DLD1 (cell line): ENCODE results near the gene PSTPIP2.
"Not testable (repeated sequence)": the region's sequence is repeated elsewhere in the genome, so short reads cannot be mapped to it uniquely, and the experiment has no call there.

Experiments
- in situ Hi-C: cut with HindIII; loops from 2 replicates; pipeline ENCODE4 v1.10.0; 2017; ENCODE audit warnings: low sequenced_read_pairs

The PSTPIP2 gene

DNA sequence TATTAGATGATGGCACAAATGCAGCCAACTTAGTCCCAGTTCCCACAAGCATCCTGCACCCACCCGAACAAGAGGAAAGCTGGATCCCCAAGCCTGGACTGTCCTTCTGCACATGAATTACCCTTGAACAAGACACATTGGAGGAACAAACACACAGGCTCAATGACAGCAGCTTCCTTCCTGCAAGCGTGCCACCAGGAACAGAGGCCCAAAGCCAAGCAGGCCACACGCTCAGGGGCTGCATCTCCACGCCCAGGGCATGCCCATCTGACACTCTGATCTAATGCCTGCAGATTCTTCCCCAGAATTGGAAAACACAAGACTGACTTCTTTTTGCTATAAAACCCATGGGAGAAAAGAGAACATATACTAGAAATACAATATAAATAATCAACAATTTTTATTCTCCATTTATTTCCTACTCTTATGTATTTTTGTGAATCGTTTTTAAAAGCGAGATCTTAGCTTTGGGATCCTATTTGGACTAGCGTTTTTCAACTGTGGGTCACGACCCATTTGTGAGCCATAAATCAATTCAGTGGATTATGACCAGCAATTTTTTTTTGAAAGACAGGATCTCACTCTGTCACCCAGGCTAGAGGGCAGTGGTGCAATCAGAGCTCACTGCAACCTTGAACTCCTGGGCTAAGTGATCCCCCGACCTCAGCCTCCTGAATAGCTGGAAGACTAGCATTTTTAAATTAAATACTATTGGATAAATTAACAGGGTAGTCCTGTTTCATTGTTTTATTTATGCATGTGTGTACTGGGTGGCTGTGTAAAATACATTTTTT, 34.4 kb downstream of the PSTPIP2 start:
- in situ Hi-C loops: no loop called here

DNA sequence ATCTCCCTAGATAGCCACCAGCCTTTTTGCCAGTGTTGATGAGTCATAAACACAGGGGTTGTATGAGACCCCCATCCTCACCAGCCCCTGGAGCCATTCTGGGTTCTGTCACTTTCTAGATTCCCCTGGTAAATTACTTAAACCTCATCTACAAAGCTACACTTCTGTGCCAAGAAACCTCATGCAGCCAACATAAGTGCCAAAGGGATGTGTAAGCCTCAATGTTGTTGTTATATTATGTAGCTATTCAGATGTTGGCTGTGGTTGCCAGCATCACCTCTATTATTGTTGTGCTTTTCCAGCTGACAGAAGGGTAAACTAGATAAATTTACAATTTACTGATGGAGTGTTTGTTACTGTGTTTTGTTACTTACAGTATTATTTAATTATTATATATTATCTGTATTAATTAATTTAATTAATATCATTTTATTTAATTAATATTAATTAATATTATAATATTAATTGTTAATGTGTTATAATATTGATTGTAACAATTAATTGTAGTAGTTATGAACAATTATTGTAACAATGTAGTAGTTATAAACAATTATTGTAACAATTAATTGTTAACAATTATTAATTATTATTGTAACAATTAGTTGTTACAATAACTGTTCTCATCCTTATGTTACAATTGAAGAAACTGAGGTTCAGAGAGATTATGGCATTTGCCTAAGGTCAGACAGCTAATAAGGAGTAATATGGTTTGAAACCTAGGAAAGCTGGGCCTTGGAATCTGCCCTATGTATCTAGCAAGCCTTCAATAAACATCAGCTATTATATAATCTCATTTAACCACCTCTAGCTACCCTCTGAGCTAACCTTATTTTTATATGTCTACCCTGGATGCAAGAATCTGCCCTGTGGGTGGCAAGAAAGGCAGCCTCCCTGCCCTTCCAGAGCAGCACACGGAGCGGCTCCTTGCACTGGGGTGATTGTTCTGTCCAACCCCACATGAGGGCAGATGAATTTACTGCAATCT, 36.1 kb downstream of the PSTPIP2 start:
- in situ Hi-C loops: no loop called here

DNA sequence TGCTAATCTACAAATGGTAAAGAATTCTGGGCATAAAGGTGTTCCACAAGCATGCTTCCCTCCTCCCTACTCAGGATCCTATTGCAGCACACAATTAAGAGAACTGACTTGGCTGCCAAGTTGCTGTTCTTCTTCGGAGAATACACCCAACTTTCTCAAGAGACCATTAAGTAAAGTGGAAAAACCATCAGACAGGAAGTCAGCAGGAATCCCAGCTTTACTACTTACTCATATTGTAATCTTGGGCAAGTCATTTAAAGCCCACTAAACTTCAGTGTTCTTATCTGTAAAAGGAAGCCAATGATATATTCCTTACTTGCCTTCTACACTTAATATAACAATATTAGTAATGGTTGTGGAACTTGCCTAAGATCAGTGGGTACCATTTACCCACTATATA, 37.8 kb downstream of the PSTPIP2 start:
- in situ Hi-C loops: no loop called here

DNA sequence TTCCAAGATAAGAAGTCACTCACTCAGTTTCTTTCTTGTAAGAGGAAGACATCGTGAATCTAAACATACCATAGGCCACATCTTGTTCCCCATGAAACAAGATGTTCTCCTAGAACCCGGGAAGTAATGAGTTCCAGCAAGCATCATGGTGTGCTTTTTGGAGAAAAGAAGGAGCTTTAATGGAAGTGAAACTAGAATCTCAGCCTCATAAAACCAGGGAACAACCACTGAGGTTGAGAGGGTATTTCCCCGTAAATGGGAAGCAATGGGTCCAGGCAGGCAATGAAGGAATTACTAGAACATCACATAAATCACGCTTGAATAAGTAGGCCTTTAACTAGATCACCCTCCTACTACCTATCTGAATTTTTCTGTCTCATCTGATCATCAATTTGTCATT, 40.3 kb downstream of the PSTPIP2 start:
- in situ Hi-C loops: no loop called here

DNA sequence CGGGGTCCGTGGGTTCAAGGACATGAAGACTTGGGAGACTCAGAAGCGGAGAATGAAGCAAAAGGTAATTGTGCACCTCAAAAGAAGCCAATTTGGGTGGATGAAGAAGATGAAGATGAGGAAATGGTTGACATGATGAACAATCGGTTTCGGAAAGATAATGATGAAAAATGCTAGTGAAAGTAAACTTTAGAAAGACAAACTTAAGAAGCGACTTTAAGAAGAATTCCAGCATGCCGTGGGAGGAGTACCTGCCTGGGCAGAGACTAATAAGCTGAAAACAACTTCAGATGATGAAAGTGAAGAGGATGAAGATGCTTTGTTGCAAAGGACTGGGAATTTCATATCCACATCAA, 43.5 kb downstream of the PSTPIP2 start:
- in situ Hi-C loops: no loop called here

DNA sequence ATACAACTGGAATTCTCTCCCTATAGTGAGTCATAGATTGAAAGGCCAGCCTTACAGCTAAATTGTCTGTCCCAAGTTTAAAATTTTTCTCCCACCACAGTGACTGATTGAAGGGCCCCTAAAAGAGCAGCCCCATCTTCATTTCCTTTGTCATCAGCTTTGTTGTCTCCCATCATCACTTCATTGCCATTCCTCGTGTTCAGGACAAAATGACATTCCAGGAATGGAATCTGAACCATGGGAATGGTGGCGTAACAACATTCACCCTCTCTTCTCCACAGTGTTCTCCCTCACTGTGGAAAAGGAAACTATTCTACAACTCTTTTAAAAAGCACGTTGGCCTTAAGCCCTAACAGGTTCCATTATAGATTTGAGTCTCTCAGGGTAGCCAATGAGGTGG, 52.1 kb downstream of the PSTPIP2 start:
- in situ Hi-C loops: loop anchor here (5.0 kb wide), 1 partner anchor 58 kb away; no protein-coding TSS in a partner anchor

DNA sequence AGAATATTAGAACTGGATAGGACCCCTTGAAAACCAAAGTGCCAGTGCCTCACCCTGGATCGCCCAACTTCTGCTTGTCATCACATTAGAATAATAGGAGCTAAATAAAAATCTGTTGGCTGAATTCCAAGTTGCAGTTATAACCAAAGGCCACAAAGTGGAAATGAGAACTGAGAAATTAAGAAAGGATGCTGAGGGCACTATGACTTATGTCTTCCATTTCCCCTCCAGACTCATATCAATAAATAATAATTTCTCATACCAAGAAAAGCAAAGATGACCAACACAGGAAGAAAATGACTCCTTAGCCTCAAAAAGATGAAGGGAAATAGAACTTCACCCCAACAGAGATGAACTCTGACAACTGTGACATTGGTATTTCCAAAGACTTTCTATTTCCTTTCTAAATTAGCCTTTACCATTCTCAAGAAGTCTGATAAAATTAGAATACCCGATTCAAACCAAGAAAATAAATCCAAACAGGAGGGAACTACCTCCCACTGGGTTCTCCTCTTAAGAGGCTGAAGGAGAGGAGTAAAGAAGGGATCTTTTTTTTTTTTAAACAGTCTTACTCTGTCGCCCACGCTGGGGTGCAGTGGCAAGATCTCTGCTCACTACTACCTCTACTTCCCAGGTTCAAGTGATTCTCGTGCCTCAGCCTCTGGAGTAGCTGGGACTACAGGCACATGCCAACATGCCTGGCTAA, 58.4 kb downstream of the PSTPIP2 start:
- in situ Hi-C loops: no loop called here

DNA sequence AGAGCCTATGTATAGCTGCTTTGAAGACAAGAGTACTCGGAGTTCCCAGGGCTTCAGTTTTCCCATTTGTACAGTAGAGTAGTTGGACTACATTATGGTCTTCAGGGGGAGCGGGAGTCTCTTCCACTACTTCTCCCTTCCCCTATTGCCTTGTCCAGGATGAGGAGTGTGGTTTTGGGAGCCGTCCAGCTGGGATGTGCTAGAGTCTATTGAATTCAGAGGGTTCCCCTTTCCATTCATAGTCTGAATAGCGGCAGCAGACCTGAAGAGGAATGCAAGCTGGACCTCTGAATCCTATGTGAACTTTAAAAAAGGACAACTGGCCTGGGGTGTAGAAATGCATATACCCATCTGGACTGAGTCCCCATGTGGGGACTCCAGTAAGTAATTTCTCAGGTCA, 61.4 kb downstream of the PSTPIP2 start:
- in situ Hi-C loops: no loop called here

DNA sequence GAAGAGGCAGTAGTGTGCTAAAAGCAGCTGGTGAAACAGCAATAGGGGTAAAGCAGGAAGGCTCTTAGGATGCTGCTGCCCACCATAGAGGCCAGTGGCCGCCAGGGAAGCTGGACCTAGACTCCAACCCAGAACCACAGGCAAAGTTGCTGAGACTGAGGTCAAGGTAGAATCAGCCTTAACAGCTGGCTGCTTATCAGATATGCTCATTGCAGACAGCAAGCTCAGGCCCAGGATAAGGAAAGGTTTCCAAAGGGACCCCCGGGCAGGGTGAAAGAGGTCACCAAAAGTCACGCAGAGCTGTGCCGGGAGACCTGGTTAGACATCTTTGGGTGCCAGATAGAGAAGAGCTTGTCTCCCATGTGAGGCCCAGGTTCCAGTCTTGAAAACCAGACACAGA, 62.0 kb downstream of the PSTPIP2 start:
- in situ Hi-C loops: no loop called here

DNA sequence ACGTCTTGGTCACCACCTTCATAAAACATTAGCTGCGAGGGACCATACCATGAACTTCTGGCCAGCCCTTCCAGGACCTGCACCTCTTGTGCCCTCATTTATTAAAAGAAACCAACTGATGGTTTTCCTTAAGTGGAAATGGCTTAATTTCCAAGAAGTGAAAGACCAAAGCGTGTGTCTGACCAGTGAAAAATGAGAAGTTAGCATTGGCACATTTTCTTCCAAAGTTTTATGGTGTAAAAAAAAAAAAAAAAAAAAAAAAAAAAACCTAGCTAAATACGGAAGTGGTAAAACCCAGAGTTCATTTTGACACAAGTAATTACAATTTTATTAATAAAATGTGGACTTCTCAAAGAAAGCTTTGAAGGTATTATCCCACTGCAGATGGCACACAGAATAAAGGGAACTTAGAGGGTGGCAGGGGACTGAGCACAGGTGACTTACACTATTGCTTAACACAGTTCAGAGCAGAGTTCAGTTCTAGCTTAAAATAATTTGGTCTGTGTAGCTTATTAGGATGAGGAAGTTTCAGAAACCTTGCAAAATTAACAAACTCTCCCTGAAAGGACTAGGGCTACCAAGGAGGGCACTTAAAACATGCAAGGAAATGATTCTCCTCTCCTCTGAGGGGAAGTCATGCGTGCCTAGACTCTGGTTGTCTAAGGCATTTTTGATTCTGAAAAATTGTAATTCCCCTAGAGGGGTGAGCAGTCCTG, 62.8 kb downstream of the PSTPIP2 start:
- in situ Hi-C loops: no loop called here

DNA sequence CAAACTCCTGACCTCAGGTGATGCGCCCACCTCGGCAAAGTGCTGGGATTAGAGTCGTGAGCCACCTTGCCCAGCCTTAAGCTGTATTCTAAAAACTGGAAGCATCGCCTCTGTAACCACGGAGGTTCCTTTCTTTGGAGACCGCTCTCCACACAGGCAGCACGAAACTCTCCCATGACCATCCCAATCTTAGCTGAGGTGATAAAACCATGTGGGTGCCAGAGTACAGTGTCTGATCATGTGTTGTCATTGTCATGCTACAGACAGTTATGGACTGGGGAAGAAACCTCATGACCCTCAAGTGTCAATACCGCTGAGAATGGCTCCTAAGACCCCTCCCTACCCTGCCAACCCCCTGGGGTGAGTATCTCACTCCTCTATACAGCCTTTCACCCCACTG, 63.5 kb downstream of the PSTPIP2 start:
- in situ Hi-C loops: no loop called here

DNA sequence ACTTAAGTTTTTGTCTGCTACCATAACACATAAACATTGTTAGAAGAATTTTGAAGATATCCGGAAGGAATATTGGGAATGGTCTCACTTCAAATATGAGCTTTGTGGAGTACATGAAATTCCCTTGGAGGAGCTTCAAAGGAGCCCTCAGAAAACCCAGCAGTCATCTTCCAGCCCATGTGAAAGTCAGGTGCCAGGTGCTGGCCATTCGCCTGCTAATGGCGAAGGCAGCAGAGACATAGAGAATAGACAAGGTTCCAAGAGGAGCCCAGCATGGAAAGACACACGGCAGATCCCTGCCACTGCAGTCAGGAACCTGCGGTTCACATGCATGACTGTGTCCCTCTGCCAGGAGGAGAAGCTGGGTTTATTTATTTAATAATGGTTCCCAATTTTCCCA, 64.9 kb downstream of the PSTPIP2 start:
- in situ Hi-C loops: no loop called here

DNA sequence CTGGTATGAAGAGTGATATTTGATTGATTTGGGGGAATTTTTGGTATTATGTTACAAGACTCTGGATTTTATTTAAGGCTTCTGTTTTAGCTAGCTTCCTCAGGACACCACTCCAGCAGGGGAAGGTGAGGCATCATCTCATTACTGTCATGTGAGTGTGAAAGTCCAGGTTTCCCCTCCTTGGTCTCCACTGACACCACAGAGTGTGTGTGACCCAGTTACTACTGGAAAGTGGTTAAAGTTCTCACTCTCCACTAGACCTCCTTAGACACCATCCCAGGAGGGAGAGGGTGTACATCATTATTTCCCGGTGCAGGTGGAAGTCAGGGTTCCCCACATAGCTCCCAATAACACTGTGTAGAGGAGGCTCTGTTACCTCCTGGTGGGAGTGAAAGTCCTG, 69.1 kb downstream of the PSTPIP2 start:
- in situ Hi-C loops: no loop called here

DNA sequence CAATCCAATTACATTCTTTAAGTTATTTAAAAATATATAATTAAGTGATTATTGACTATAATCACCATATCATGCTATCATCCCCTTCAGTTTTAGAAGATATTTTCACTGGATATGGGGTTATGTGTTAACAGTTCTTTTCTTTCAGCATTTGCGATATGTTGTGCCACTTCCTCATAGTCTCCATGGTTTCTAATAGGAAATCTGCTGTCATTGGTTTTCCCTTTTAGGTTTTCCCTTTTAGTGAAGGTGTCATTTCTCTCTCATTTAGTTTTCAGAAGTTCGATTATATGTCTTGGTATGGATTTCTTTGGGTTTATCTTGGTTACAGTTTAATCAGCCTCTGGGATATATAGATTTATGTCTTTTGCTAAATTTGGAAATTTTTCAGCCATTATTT, 70.2 kb downstream of the PSTPIP2 start:
- in situ Hi-C loops: no loop called here

DNA sequence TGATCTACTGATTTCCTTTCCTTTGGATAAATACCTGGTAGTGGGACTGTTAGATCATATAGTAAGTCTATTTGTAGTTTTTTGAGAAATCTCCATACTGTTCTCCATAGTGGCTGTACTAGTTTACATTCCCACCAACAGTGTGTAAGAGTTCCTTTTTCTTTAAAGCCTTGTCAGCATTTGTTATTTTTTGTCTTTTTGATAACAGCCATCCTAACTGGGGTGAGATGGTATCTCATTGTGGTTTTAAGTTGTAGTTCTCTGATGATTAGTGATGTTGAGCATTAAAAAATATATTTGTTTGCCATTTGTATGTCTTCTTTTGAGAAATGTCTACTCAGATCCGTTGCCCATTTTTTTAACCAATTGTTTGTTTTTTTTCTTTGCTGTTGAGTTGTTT, 71.0 kb downstream of the PSTPIP2 start:
- in situ Hi-C loops: no loop called here

DNA sequence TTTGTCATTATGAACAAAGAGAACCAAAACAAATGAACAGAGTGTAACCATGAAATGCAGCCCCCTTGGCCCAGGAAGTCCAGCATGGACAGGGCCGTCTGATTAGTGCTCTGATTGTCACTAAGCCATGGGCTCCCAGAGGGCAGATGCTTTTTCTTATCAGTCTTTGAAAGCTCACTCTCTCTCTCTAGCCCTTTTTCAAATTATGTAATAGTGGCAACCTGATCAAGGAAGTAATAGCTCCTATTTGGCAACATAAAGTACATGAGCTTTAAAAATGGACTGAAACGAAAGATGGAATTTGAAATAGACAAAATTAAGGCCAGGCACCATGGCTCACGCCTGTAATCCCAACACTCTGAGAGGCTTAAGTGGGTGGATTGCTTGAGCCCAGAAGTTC, 72.5 kb downstream of the PSTPIP2 start:
- in situ Hi-C loops: no loop called here

DNA sequence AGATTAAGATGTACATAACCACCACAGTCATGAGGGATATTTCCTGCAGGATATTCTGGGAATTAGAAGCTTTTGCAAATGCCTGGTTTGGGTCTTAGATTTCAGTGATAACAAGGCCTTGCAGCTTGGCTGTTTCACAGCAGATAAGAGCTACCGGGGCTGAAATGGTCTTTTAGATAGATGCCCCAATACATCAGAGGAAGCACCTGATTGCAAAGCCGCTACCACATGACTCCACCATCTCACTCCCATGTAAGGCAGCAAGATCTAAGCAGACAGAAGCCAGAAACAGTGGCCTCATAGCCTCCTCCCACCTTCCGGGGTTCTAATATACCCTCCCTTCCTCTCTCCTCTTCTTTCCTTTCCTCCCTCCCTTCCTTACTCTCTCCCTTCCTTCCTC, 73.8 kb downstream of the PSTPIP2 start:
- in situ Hi-C loops: no loop called here

DNA sequence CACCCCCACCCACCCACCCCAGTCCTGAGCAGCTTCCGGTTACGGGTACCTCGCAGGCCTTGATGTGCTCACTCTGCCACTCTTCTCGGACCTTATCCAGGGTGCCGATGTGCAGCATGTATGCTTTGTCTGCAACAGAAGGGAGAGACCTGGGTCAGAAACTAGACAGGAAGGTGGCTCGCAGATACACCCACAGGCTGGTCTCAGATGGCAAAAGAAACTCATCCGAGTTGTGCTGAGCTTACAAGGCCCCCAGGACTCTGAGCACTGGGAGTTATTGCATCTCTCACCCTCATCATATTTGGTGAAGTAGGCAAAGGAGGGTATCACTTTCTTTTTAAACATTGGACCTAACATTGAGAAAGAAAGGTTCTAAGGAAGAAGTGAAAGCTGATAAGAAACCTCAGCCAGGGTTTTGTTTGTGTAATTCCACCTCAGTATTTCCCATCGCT, 74.3 kb downstream of the PSTPIP2 start:
- in situ Hi-C loops: no loop called here

DNA sequence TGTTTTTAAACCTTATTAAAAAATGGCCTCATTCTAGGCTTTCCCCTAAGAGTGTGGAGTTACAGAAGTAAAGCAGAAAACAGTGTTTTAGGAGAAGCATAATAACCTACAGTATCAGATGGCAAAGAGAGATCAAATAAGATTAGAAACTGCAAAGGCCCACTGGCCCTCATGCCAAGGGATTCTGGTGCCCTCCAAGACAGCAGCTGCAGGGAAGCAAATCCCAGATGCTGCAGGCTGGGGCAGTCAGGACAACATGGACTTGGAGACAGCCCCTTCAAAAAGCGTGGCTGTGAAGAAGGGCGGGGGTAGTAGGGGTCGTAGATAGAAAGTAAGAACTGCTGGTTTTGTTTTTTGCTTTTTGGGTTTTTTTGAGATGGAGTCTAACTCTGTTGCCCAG, 76.6 kb downstream of the PSTPIP2 start:
- in situ Hi-C loops: no loop called here

DNA sequence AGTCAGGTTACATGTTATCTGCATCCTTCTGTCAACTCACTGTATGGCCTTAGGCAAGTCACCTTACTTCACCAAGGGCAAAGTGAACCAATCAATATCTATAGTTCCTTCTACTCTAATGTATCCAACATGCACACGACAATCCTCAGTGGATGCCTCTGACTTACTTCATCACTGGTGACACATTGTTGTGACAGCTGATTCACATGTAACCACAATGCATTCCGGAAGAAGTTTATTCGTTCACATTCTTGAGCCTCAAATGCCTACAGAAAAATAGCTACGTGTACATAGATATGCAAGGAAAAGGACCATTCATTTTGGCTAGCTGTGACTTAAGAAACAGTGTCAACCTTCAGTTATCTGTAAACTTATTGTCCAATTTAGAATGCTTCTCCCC, 78.6 kb downstream of the PSTPIP2 start:
- in situ Hi-C loops: no loop called here

DNA sequence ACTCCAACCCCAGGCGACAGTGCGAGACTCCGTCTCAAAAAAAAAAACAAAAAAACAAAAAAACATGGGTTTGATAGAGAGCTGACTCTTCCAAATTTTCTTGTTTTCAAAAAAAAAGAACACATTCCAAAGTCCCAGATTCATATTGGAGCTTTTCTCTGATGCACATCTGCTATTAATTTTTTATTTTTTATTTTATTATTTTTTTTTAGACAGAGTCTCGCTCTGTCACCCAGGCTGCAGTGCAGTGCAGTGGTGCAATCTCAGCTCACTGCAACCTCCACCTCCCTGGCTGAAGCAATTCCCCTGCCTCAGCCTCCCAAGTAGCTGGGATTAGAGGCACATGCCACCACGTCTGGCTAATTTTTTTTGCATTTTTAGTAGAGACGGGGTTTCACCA, 79.5 kb downstream of the PSTPIP2 start:
- in situ Hi-C loops: not testable (repeated sequence)
